ENCODE results near the gene PIM3. TPM values are rescaled to one million over a fixed set of nuclear protein-coding genes. Genes with fewer than 3 reads are reported as not detected.

The PIM3 gene
- total RNA-seq, 2 experiments from 2014 or later: 224 to 230 TPM

- DNase-seq (peak in 1 of 14 experiments; percentile 30), ATAC-seq (ENCODE audit: poor library complexity) (no peak)
- peaks cover 16 to 26% of the 10 kb centered on the region in 2 experiments for H3K27me3 ChIP-seq (ENCODE audit: control insufficient read depth in 1 of 2, insufficient read depth in 2 of 2, low read length in 2 of 2)
- Mint-ChIP-seq H3K4me3 (no peak overlapping the region), H3K4me1 (ENCODE audit: low read depth) (peaks cover 10% of the 10 kb centered on the region), H3K36me3 (ENCODE audit: low read depth) (no peaks in the 10 kb centered on the region), H3K9me3 (no peaks in the 10 kb centered on the region), H3K27ac (no peak overlapping the region), H3K27me3 (peaks cover 26% of the 10 kb centered on the region)
- POLR2A ChIA-PET: no interaction called here
- TF ChIP-seq CTCF (IDR thresholded peaks at IDR 0.05): no peak
- H3K4me1 ChIP-seq (ENCODE audit: insufficient read depth, low read length): peaks cover 42% of the 10 kb centered on the region
- no peaks in the 10 kb centered on the region for H3K36me3 ChIP-seq (ENCODE audit: insufficient read depth, low read length)
- peaks cover 0 to 11% of the 10 kb centered on the region in 2 experiments for H3K9me3 ChIP-seq (ENCODE audit: control insufficient read depth in 1 of 2, insufficient read depth in 1 of 2, low read length in 2 of 2)
- intact Hi-C loops (cut with DNase I, micrococcal nuclease): no loop called here
- H3K27ac ChIP-seq (ENCODE audit: low read depth in 1 of 2, low read length in 2 of 2): no peak overlapping the region
- peak overlapping the region; percentile 10 for H3K4me3 ChIP-seq (ENCODE audit: low read length)
- CTCF ChIA-PET: interaction anchor here (1.0 to 1.2 kb wide), 2 partner anchors 20 to 79 kb away, joined by 3 read pairs; no protein-coding TSS in a partner anchor
Measured at GRCh38 chr22:50009765-50010675, 49.4 kb downstream of the PIM3 start.

- peaks cover 0 to 11% of the 10 kb centered on the region in 2 experiments for H3K9me3 ChIP-seq (ENCODE audit: control insufficient read depth in 1 of 2, insufficient read depth in 1 of 2, low read length in 2 of 2)
- no peaks in the 10 kb centered on the region for H3K9me3 Mint-ChIP-seq
- H3K27me3 ChIP-seq (ENCODE audit: control insufficient read depth in 1 of 2, insufficient read depth in 2 of 2, low read length in 2 of 2): peaks cover 16 to 26% of the 10 kb centered on the region in 2 experiments
- ChIA-PET CTCF (interaction anchor here (1.0 to 1.2 kb wide), 2 partner anchors 20 to 80 kb away, joined by 3 read pairs; no protein-coding TSS in a partner anchor), POLR2A (no interaction called here)
- peak overlapping the region; percentile 51 for H3K4me3 Mint-ChIP-seq
- no peak overlapping the region for H3K27ac Mint-ChIP-seq
- H3K27me3 Mint-ChIP-seq: peaks cover 26% of the 10 kb centered on the region
- peaks cover 48% of the 10 kb centered on the region for H3K4me1 ChIP-seq (ENCODE audit: insufficient read depth, low read length)
- H3K4me1 Mint-ChIP-seq (ENCODE audit: low read depth): peaks cover 10% of the 10 kb centered on the region
- intact Hi-C loops (cut with DNase I, micrococcal nuclease): no loop called here
- no peak overlapping the region for H3K27ac ChIP-seq (ENCODE audit: low read depth in 1 of 2, low read length in 2 of 2)
- ATAC-seq (ENCODE audit: poor library complexity): peak; percentile 75
- H3K4me3 ChIP-seq (ENCODE audit: low read length): peak overlapping the region; percentile 10
- no peaks in the 10 kb centered on the region for H3K36me3 Mint-ChIP-seq (ENCODE audit: low read depth)
- no peak for TF ChIP-seq CTCF (IDR thresholded peaks at IDR 0.05)
- H3K36me3 ChIP-seq (ENCODE audit: insufficient read depth, low read length): no peaks in the 10 kb centered on the region
- peak in 9 of 14 experiments; percentile 32 to 92 (median 43) for DNase-seq
Measured at GRCh38 chr22:50010676-50011446, 50.3 kb downstream of the PIM3 start.

GRCh38 chr22:50011447-50012210, 51.1 kb downstream of the PIM3 start:
- no peak overlapping the region for H3K27ac ChIP-seq (ENCODE audit: low read depth in 1 of 2, low read length in 2 of 2)
- no peaks in the 10 kb centered on the region for H3K36me3 Mint-ChIP-seq (ENCODE audit: low read depth)
- H3K27me3 ChIP-seq (ENCODE audit: control insufficient read depth in 1 of 2, insufficient read depth in 2 of 2, low read length in 2 of 2): peaks cover 16 to 26% of the 10 kb centered on the region in 2 experiments
- peak overlapping the region; percentile 51 for H3K4me3 Mint-ChIP-seq
- ChIA-PET POLR2A (no interaction called here), CTCF (interaction anchor here (1.0 to 1.2 kb wide), 2 partner anchors 19 to 81 kb away, joined by 3 read pairs; no protein-coding TSS in a partner anchor)
- H3K4me1 Mint-ChIP-seq (ENCODE audit: low read depth): peaks cover 10% of the 10 kb centered on the region
- peaks cover 0 to 11% of the 10 kb centered on the region in 2 experiments for H3K9me3 ChIP-seq (ENCODE audit: control insufficient read depth in 1 of 2, insufficient read depth in 1 of 2, low read length in 2 of 2)
- DNase-seq (peak in 2 of 14 experiments; percentile 23 to 31), ATAC-seq (ENCODE audit: poor library complexity) (no peak)
- intact Hi-C loops (cut with DNase I, micrococcal nuclease): no loop called here
- no peak overlapping the region for H3K27ac Mint-ChIP-seq
- H3K36me3 ChIP-seq (ENCODE audit: insufficient read depth, low read length): no peaks in the 10 kb centered on the region
- TF ChIP-seq CTCF (IDR thresholded peaks at IDR 0.05): no peak
- H3K4me3 ChIP-seq (ENCODE audit: low read length): no peak overlapping the region
- peaks cover 26% of the 10 kb centered on the region for H3K27me3 Mint-ChIP-seq
- no peaks in the 10 kb centered on the region for H3K9me3 Mint-ChIP-seq
- peaks cover 55% of the 10 kb centered on the region for H3K4me1 ChIP-seq (ENCODE audit: insufficient read depth, low read length)
